ENCODE results near the gene HIGD1B.
A peak's percentile ranks its signal among the peaks of the same experiment; 100 is the strongest.

Gene HIGD1B

DNA sequence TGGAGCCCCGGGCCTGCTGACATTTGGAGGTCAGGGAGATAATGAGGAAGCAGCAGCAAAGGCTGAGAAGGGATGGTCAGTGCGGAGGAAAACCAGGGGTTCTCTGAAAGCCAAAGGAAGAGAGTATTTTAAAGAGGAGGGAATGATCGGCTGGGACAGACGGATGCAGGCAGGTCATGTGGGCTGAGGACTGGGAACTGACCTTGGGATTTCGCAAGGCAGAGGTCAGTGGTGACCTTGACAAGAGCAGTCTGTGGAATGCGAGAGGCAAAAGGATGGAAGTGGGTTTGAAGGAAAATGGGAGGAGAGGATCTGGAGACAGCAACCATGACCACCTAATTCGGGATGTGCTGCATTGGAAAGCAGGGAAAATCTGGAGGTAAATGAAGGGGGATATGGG is 41.3 kb downstream of the HIGD1B start:
- TF ChIP-seq, protein P1, sequence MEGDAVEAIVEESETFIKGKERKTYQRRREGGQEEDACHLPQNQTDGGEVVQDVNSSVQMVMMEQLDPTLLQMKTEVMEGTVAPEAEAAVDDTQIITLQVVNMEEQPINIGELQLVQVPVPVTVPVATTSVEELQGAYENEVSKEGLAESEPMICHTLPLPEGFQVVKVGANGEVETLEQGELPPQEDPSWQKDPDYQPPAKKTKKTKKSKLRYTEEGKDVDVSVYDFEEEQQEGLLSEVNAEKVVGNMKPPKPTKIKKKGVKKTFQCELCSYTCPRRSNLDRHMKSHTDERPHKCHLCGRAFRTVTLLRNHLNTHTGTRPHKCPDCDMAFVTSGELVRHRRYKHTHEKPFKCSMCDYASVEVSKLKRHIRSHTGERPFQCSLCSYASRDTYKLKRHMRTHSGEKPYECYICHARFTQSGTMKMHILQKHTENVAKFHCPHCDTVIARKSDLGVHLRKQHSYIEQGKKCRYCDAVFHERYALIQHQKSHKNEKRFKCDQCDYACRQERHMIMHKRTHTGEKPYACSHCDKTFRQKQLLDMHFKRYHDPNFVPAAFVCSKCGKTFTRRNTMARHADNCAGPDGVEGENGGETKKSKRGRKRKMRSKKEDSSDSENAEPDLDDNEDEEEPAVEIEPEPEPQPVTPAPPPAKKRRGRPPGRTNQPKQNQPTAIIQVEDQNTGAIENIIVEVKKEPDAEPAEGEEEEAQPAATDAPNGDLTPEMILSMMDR (IDR thresholded peaks at IDR 0.05; ENCODE audit: extremely low read depth, missing control alignments) = no peak
- DNase-seq (ENCODE audit: low spot score) = no peak

DNA sequence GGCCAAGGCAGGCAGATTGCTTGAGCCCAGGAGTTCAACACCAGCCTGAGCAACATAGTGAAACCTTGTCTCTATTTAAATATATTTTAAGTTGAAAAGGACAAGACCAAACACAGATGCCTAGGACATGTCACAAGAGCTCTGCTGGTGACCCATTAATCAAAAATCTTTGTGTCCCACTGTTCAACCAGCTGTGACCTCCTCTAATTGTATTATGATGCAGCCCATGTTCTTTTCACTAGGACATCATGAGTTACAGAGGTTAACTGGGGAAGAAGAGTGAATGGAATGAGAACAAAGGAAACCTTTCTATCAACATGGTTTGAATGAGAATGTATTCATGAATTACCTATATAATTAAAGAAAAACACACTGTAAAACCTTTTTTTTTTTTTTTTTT is 44.6 kb downstream of the HIGD1B start:
- TF ChIP-seq, protein P1 (IDR thresholded peaks at IDR 0.05; ENCODE audit: extremely low read depth, missing control alignments) = no peak
- no peak for DNase-seq (ENCODE audit: low spot score)

DNA sequence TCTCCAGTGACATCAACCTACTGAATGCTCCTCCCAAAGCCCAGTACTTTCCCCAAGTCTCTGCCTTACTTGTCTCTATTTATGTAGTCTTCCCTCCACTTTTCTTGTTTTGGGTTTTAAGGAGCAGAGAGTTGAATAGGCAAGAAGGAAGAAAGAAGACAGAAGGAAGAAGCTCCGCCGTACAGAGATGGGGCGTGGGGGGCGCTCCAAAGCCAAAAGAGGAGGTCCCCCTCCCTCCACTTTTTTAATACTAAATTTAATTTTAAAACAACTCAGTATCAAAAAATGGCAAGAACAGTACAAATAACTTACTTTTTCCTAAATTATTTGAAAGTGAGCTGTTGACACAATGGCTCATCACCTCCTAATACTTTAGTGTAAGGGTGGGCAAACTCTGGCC is 47.0 kb downstream of the HIGD1B start:
- DNase-seq (ENCODE audit: low spot score) = no peak
- TF ChIP-seq, protein P1 (IDR thresholded peaks at IDR 0.05; ENCODE audit: extremely low read depth, missing control alignments) = no peak

DNA sequence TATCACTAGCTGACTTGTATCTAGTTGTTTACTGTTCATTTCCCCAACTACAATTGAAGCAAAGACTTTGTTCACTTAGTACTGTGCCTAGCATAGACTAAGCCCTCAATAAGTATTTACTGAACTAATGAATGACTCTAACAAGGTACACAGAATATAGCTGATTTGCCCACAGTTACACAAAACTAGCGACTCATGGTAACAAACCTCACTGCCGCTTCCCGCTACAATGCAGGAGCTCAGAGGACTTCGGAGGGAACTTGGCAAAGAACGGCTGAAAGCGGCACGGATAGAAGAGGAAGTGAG is 51.0 kb downstream of the HIGD1B start:
- TF ChIP-seq, protein P1 (IDR thresholded peaks at IDR 0.05; ENCODE audit: extremely low read depth, missing control alignments) = no peak
- DNase-seq (ENCODE audit: low spot score) = no peak

DNA sequence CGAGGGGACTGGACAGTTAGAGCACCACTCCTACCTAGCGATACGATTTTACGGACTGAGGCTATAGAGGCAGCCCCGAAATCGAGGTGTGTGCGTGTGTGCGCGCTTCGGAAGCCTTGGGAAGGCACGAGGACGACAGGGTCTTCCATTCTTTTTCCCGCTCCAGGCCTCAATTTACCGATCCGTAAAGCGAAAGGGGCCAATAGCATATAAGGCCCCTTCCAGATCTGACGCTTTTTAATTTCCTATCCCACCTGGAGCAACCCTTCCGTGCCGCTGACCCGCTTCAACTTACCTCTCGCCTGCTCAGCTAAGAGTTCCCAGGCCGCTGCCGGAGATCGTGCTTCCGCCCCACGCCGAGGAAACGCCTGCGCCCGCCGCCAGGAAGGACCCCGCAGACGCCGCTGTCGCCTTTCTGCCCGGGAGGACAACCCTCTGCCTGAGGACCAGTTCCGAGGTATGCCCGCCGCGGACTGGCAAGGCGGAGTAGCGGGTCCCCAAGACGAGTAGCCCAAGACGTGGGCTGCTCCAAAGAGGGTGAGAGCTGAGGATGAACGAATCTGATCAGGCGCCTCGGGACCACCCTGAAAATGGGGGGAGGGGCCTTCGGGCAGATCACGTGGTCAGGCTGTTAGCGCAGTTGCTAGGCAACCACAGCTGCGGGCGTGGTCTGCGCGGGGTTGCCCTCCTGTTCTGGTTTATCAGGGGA is 51.5 kb downstream of the HIGD1B start, which contains the start of gene EFTUD2:
Gene EFTUD2 (minus strand): TSS at position 372 of the 709 bp plus-strand sequence. CDS start 4,924 bp downstream, outside the sequence.
- DNase-seq (ENCODE audit: low spot score) = peak; percentile 92

More for the DNA sequence above, 51.5 kb downstream of the HIGD1B start, which contains the start of gene EFTUD2:
- TF ChIP-seq, protein P1 (IDR thresholded peaks at IDR 0.05; ENCODE audit: extremely low read depth, missing control alignments) = no peak

Measured in GM20000 (cell line).